ENCODE measurements around the gene RGS3. TPM values are rescaled to one million over a fixed set of nuclear protein-coding genes. Genes with fewer than 3 reads are reported as not detected.
"Not testable (repeated sequence)": the region's sequence is repeated elsewhere in the genome, so short reads cannot be mapped to it uniquely, and the experiment has no call there.

Gene RGS3
- total RNA-seq: 116 TPM
- long read RNA-seq, full-length matches to known transcripts: 229 of 296 reads
- long read RNA-seq, partial matches to known transcripts: 22 of 296 reads
- long read RNA-seq, other reads (novel, unspliced or antisense): 45 of 296 reads

DNA sequence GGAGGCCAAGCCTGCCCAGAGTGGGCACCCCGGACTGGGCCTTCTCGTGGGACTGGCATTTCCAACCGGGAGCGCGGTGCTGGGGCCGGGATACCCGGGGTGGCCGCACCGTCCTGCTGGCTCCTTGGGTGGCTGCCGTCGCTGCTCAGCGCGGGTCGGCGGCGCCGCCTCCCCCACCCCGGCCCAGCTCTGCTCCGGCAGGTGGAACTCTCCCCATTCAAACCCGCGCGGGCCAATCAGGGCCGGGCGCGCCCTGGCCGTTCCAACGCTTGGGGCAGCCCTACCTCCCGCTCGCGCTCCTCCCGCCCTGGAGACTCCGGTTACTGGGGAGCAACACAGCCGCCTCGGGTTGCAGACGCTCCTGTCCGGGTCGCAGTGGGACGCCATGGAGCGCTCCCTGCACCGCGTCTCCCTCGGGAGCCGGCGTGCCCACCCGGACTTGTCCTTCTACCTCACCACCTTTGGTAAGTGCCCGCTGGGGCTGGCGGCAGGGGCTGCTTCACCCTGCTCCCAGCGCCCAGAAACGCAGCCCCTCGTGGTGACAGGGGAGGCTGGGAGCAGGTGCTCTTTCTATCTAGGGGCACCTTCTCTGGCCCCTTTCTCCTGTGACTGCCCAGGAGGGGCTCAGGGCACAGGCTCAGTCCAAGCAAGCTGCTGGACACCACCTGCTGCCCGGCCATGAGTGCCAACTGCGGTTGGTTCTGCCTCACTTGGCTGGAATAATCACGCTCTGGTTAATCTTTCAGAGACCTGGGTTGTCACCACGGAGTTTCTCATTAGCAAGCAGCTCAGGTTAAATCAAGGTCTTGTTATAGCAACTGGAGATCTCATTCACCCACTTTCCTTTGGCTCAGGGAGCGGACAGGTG is at the start of gene RGS3:
Gene RGS3 (plus strand): TSS at position 310 of the 868 bp plus-strand sequence. CDS start 76 bp downstream, at position 386.
- DNase-seq (ENCODE audit: low spot score): no peak

DNA sequence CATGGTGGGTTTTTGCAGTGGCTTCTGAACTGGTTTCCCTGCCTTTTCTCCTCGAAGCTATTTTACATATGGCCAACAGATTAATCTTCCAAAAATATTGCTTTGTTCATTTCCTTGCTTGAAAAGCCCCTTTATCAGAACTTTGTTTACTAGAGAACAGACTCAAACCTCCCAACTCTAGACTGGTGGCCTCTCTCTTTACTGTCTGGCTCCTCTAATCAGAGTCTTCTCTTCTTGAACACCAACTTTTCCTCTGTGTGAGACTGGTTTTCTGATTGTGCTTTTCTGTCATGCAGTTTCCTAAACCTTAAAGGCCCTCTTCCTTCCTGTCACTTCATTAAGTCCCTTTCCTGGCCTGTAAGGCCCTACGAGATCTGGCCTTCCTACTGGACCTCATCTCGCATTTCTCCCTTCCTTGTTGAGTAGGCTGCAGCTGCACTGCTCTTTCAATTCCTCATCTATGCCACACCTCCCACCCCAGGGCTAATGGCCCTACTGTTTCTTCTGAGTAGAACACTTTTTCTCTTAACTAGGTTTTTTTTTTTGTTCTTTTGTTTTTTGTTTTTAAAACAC is 47.3 kb upstream of the RGS3 start:
- DNase-seq (ENCODE audit: low spot score): no peak

DNA sequence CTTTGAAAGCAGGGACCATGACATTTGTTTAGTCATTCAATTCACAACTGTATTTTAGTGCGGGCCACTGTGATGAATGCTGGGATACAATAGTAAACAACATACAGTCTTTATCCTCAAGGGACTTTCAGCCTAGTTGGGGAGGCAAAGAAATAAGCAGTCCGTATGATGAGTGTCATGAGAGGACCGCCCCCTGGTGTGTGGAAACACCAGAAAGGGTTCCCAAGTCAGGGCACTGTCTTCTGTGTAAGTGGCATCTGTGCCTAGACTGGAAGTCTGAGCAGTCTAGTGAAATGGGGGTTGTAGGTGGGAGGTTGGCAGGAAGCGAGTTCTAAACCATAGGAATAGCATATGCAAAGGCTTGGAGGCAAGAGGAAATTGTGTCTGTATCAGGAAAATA is 46.2 kb upstream of the RGS3 start:
- DNase-seq (ENCODE audit: low spot score): no peak

DNA sequence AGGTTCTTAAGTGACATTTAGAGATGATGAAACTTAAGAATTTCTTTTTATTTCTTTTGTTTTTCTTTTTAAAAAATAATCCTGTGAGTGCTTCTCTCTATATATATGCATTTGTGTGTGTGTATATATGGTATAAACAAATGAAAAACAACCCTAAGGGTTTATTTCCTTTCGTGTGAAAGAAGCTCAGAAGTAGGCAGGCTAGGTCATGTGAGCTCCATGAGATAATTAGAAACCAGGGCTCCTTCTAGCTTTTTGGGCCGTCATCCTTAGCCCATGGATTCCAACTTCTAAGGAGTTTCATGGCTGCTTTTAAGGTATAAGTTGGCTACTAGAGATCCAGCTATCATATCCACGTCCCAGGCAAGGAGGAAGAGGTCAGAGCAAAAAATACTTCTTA is 41.8 kb upstream of the RGS3 start:
- DNase-seq (ENCODE audit: low spot score): no peak

DNA sequence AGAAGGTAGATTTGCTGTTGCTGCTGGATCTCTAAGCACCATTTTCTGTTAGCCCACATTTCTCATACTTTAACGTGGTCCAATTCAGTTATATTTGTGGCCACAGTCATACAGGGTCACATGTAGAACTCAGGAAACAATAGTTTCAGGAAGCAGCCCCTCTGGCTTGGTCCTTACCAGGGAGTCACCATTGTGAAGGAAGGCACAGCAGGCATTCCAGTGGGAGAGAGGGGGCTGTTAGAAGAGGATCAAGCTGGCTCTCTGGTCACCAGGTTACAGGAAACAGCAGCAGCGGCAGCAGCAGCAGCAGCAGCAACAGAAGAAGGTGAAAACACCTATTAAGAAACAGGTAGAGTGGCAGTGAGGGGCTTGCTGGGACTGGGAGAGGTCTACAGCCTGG is 38.5 kb upstream of the RGS3 start:
- no peak for DNase-seq (ENCODE audit: low spot score)

DNA sequence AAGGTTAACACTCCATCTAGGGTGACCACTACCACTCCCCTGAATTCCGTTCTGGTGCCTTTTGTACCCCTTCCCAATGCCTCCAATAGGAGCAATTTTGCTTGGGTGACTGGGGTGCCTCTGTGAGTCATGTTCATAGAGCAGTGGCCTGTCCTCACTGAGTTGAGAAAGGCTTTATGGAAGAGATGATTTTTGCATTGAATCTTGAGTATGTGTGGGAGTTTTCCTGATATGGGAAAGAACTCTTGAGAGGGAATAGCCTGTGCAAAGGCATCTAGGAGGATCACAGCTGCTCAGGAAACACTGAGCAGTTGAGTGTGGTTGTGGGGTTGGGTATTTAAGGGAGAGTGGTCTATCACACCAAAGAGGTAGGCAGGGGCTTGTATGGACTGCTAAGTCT is 36.8 kb upstream of the RGS3 start:
- no peak for DNase-seq (ENCODE audit: low spot score)

DNA sequence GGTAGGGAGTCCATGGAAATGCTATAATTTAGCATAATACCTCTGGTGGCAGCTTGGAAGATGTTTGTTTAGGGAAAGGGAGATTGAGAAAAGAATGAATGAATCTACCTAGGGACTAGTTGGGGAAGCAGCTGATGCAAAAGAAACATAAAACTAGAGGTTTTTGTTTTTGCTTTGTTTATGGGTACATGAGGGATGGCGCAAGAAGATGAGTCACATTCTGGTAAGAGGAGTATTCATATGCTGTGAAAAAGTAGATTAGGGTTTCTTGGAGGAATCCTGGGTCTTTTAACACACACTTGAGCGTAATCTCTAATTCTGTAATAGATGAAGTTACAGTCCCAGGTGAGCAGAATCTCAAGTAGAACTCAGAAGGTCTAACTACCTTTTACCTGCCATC is 35.9 kb upstream of the RGS3 start:
- DNase-seq (ENCODE audit: low spot score): no peak

DNA sequence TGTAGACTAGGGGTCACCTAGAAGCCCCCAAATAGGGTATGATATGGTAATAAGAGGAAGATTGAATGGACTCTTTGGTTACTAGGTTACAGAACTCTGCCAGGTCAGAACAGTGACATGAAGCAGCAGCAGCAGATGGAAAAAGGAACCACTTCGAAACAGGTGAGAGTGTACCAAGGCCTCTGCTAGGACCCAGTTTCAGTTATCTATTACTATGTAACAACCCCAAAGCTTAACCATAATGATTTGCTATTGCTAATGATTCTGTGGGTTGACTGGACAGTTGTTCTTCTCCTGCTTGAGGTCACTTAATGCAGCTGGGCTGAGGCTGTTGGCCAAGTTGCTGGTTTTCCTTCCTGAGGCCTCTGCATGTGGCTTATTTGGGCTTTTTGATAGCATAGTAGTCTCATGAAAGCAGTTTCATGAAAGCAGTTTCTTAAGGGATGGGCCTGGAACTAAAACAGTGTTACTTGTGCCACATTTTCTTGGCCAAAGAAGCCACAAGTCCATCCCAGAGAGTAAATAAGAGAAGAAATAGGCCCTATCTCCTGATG is 35.4 kb upstream of the RGS3 start:
- DNase-seq (ENCODE audit: low spot score): no peak

DNA sequence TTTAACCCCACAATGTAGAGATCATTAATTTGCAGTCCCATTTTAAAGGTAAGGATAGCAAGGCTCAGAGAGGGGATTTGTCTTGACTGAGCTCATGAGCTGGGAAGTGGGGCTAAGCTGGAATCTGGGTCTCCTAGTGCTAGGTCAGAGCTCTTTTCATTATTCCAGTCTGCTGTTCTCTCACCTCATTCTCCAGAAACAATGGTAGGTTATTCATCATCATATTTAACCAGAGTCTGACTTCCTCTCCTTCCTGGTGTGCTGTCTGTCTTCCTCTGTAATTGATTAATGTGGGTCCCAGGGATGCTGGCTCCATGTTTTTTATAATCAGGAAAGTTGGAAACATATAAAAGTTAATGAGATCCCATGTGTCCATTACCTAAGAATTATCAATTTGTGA is 32.3 kb upstream of the RGS3 start:
- no peak for DNase-seq (ENCODE audit: low spot score)

DNA sequence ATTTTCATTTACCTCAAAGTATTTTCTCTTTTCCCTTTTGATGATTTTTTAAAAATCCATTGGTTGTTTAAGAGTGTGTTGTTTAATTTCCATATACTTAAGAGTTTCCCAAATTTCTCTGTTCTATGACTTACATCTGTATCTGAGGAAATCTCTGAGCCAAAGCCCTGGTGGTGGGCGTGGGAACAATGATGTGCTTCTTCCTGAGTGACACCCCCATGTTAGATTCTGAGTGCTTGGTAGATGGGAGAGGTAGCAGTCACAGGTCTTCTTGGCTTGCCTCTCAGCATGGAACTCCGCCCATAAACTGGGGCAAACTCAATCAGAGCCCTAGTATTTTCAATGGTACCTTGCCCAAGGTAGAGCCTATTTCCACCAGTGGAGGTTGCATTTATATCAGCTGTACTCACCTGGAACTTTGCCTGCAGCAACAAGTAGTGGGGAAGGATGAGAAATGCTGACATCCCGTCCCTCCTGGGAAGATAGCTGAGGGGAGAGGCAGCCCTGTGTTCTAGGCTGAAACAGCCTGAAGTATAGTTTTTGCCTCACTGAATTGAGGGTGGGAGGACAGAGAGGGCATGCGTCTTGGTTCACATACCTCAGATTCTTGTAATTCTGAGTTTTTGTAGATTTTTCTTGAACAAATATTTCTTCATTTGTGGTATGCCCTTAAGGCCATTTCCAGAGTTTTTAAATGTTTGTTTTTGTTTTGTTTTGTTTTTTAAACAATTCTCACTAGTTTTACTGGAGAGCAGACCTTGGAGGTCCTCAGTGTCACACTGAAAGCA is 26.6 kb upstream of the RGS3 start:
- DNase-seq (ENCODE audit: low spot score): no peak

DNA sequence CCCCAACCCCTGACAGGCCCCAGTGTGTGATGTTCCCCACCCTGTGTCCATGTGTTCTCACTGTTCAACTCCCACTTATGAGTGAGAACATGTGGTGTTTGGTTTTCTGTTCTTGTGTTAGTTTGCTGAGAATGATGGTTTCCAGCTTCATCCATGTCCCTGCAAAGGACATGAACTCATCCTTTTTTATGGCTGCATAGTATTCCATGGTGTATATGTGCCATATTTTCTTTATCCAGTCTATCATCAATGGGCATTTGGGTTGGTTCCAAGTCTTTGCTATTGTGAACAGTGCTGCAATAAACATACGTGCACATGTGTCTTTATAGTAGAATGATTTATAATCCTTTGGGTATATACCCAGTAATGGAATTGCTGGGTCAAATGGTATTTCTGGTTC is 25.8 kb upstream of the RGS3 start:
- not testable (repeated sequence) for DNase-seq (ENCODE audit: low spot score)

DNA sequence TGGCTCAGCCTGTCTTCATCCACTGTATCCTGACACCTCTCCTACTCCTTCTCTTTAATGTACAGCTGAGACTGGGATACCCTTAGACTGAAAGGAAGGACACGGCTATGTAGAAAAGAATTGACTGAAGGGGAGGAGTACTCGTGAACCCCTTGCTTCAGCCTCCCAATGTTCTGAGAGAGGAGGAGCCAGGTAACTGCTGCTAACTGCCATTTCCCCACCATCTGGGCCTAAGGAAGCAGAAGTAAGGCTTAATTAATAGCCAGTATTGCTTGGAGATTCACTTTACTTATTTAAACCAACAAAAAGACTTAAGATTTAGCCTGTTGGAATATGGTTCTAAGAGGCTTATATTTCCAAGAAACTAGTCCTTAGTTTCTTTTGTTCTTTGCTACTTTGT is 18.8 kb upstream of the RGS3 start:
- DNase-seq (ENCODE audit: low spot score): no peak

DNA sequence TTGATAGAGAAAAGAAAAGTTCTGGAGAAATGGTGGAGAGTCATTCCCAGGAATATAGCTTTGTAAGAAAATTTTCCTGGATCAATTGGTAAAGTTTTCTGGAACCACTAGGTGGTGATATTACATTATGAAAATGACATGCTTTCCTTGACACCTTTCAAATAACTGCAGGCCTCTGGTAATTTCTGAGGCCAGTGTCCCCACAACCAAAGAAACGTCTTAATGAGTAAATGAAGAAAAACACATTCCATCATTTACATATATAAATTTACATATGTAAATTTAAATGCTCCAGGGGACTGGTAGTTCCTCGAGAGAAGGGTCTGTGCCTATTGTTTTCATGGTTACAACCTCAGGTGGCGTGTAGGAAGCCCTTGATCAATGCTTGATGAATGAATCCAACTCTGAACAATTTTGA is 17.2 kb upstream of the RGS3 start:
- no peak for DNase-seq (ENCODE audit: low spot score)

DNA sequence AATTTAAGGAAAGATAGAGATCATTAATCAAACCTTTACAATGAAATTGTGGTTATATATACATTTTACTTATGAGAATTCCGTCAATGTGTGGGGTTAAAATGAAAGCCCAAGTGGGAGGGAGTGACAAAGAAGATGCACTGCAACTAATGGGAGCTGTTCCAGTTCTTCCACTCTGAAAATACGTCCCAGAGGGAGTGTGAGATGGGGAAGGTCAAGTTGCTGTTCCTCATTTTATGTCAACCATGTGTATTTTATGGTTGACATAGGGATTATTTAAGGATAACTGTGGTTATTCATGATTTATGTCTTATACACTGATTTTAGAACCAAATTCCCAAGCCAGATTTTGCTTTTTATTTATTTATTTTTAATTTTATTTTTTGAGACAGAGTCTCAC is 14.2 kb upstream of the RGS3 start:
- no peak for DNase-seq (ENCODE audit: low spot score)

DNA sequence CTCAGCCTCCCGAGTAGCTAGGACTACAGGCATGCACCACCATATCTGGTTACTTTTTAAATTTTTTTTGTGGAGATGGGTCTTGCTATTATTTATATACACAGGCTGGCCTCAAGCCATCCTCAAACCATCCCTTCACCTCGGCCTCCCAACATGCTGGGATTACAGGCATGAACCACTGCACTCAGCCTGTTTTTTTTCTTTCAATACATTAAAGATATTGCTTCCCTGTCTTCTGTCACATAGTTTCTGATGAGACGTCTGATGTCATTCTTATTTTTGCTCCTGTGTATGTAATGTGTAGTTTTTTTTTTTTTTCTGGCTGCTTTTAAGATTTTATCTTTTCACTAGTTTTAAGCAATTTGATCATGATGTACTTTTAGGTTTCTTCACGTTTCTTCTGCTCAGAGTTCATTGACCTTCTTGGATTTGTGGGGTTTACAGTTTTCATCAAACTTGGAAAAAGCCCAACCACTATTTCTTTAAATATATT is 11.4 kb upstream of the RGS3 start:
- no peak for DNase-seq (ENCODE audit: low spot score)

DNA sequence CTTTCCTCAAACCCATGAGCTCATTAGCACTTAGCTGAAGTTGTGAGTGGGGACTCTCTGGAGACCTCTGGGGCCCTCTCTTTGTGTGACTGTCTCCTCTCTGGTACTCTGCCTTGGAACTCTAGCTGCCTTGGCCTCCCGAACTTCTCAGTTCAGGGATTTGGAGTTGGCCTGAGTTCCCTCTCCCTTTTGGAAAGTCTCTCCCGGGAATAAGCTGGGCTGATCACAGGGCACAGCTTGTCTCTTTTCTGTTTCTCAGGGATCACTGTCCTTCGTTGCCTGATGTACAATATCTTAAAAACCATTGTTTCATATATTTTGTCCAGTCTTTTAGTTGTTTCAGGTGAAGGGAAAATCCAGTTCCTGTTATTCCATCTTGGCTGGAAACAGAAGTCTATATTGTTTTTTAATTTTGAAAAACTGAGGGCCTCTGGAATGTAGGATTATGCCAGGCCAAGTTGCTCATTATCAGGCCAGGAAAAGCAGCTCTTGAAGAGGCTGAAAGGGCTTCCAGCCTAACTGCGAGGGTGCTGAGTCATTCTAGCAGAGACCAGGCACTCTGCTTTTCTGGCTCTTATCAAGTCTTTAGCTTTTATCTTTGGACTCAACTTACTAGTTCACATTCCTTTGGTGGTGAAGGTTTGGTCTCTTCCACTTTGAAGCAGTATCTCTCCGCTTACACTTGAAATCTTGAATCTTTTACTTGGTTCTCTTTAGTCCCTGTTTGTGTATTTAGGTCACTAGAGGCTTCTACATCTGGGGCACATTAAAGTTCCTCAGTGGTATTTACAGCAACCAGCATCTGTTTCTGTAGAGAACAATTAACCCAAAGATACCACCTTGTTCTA is 8.4 kb upstream of the RGS3 start:
- no peak for DNase-seq (ENCODE audit: low spot score)

DNA sequence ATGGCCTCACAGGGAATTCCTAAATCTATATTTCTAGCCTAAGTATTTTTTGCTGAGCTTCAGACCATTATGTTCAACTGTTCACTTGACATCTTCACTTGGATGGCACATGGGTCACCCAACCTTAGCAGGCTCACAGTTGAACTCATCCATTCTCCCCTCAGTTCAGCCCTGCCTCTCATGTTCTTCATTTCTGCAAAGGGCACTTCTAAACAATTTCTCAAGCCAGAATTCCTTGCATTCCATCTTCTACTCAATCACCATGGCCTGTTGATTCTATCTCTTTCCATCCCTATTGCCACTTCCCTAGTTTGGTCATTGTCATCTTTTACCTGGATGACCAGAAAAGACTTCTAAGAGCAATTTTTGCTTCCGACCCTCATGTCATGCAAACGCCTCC is 7.3 kb upstream of the RGS3 start:
- DNase-seq (ENCODE audit: low spot score): no peak

DNA sequence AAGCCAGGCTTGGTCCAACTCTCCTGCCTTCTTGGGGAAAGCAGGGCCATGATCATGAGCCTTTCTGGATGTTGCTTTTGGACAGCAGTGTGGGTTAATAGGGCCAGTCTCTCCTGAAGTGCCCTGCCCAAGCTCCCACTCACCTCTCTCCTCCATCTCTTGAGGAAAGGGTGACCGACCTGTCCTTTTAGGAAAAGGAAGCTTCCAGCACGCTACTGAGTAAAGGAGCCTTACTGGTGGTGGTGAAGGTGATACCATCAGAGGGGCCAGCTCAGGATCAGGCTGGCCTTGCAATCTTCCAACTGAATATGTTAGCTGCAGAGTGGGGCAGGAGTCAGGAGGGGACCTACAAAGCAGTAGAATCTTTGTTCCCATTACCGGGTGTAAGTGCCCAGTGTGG is 2.2 kb upstream of the RGS3 start:
- DNase-seq (ENCODE audit: low spot score): no peak

DNA sequence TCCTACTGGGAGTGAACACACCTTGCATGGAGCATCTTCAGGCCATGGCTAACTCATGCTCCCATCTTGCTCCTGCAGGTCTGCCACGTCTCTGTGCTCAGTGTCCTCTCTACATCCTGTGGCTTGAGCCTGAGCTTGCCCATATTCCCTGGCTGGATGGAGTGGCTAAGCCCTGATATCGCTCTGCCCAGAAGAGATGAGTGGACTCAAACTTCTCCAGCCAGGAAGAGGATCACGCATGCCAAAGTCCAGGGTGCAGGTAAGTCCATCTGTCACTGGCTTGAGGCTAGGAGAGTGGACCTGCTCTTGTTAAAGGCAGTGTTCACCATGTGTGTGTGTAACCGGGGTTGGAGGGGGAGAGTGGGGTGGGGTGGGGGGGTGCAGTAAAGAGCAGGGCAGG is 1.6 kb upstream of the RGS3 start:
- no peak for DNase-seq (ENCODE audit: low spot score)

DNA sequence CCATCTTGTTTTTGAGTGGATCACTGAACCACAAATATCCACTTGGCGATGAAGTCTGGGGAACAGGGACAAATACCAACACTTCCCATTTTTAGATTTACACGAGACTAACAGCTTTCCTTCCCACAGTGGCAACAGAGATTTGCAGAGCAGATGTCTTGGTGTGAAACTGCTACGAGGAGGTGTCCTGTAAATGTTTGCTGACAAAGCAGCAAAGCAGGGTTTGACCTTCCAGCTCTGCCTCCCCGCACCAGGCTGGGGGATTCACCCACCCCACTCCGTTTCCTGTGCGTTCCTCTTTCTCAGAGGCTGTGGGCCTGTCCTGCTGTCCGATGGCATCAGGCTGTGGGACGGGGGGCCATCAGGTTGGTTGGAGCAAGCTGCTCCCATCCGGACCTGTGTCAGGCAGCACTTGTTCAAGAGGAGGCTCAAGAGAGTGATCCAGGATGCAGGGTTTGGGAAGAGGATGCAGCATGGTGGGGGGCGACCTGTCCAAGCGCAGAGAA is 693 bp upstream of the RGS3 start:
- DNase-seq (ENCODE audit: low spot score): no peak

Measured in mesenteric fat pad (tissue), 1 donor.